GM21390 (cell line): ENCODE results near the gene GPR157.

Source experiments
- ATAC-seq: cut with Tn5 transposase; IDR thresholded peaks from one replicate; pipeline ENCODE4 v1.9.1; 2021; ENCODE audit not compliant: unreplicated experiment

The GPR157 gene

GRCh38 chr1:9066945-9067807 lies 61.7 kb downstream of the GPR157 start:
- no peak for ATAC-seq

DNA sequence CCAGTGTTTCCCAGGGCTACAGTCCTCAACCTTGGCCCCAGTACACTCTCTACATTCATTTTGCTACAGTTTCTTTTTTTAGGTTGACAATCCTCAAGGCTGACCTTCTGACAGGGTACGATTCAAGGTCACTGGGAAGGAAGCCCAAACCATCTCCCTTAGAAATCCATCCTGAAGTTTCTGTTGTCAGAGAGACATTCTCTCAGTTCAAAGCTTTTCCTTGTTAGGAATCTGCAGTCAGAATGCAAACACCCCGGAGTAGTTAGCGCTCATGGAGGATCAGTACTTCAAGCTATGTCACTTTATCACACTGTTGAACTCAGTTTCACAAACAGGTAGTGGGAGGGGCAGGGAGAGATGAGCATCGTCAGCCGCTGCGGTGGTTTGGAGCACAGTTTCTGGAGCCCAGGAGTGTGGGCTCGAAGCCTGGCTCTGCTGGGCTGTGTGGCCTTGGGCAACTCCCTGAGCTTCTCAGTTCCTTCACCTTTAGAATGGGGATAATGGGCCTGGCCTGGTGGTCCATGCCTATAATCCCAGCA lies 63.6 kb downstream of the GPR157 start:
- no peak for ATAC-seq

- no peak for ATAC-seq
Measured at GRCh38 chr1:9062846-9063245, 66.1 kb downstream of the GPR157 start.

DNA sequence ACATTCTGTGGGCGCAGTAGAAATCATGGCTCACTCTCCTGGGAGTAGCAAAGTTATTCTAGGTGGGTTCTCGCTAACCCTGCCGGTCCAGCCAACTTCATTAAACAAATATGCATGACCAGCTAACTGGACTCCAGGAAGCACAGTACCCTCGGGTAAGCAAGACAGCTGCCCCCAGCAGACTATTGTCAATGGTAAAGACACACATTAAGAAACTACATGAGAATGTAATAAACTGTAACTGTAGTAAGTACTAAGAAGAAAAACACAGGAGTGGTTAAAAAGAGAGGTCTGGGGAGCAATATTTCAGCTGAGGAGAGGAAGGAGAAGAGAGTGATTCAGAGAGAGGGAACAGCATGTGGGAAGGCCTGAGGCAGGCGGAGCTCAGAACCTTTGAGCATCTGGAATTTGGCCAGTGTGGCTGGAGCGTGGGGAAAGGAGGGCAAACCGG lies 66.9 kb downstream of the GPR157 start:
- ATAC-seq, result no peak

- ATAC-seq, result no peak
Measured at GRCh38 chr1:9061252-9061960, 67.5 kb downstream of the GPR157 start.

DNA sequence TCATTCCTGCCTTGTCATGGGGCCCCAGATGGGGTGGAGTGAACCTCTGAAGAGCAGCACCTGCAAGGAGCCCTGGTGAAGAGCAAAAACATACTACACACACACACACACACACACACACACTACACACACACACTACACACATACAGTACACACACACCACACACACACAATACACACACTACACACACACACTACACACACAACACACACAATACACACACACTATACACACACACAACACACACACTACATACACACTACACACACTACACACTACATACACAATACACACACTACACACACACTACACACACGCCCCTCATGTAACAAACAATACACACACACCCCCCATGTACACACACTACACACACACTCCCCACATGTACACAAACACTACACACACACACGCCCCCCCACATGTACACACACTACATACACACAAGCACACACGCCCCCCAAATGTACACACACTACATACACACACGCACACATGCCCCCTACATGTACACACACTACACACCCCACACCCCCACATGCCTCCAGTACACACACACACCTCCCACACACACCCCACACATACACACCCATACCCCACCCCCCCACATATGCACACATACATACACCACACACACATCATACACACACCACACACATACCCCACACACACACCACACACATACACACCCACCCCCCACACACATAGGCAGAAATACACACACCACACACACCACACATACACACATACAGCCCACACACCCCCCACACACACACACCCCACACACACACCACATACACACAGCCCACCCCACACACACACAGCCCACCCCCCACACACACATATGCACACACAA lies 68.8 kb downstream of the GPR157 start:
- ATAC-seq, result no peak

DNA sequence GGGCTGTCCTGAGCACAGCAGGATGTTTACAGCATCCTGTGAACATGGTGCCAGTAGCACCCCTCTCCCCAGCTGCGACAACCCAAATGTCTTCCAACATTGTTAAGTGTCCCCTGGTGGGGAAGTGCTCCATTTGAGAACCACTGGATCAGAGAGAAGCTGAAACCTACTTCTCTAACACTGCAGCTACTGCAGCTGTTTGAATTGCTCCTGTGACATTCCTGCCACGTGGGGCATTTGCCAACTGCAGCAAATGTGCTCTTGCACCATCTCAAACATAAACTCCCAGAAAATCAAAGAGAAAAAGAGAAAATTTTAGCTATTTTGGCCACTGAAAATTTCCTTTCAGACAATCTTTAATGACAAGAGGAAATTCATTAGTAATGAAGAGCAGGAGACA lies 70.4 kb downstream of the GPR157 start:
- ATAC-seq, result no peak

DNA sequence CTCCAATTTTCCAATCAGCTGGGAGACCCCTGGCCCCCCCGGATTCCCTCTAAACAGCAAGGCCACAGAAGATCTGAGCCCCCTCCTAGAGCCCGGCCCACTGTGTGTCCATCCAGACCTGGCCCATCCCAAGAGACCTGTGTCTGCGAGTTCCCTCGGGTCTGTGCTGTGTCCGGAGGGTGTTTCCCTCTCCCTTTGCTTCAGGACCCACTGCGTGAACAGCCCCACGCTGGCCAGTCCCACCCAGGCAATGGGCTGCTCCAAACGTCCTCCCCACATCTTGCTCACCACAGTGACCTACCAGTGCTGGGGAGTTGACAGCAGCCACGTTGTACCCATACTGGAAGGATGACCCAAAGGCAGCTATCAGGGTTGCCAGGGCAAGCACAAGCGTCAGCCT lies 71.1 kb downstream of the GPR157 start:
- no peak for ATAC-seq

GRCh38 chr1:9052272-9053049 lies 76.4 kb downstream of the GPR157 start:
- no peak for ATAC-seq

DNA sequence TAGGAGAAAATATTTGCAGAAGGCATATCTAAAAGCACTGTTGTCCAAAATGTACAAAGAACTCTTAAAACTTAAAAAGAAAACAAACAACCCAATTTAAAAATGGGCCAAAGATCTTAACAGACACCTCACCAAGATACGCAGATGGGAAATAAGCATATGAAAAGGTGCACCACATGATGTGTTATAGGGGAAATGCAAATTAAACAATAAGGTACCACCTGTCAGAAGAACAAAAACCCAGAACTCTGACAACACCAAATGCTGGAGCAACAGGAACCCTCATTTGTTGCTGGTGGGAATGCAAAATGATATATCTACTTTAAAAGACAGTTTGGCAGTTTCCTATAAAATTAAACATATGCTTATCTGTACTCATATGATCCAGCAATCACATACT lies 77.5 kb downstream of the GPR157 start:
- no peak for ATAC-seq

- no peak for ATAC-seq
Measured at GRCh38 chr1:9050803-9051202, 78.1 kb downstream of the GPR157 start.
